Neural progenitor cell (in vitro differentiated cells): ENCODE results near the gene PIP4K2B. TPM values are rescaled to one million over a fixed set of nuclear protein-coding genes. Genes with fewer than 3 reads are reported as not detected.

ENCODE experiments used
- DNase-seq: peaks from one replicate; pipeline ENCODE4 v3.0.0-alpha.2; 2016; ENCODE audit warnings: low spot score
- H2AFZ ChIP-seq: fragments of 200-600 bp; sonication (generic); replicated peaks from 2 replicates; pipeline ENCODE4 v1.6.1; 2016; ENCODE audit warnings: antibody characterized with exemption
- H3F3A ChIP-seq: fragments of 200-600 bp; sonication (generic); 2 replicates; pipeline ENCODE4 v1.6.1; 2016; ENCODE audit warnings: antibody characterized with exemption, low read depth
- H3K27ac ChIP-seq: fragments of 200-600 bp; sonication (generic); 2 replicates; pipeline ENCODE4 v1.5.1; 2016; ENCODE audit warnings: mild to moderate bottlenecking
- H3K27me3 ChIP-seq: fragments of 200-600 bp; sonication (generic); 2 replicates; pipeline ENCODE4 v1.6.1; 2016; ENCODE audit warnings: mild to moderate bottlenecking, moderate library complexity
- H3K36me3 ChIP-seq: fragments of 200-600 bp; sonication (generic); 2 replicates; pipeline ENCODE4 v1.5.1; 2016
- H3K4me1 ChIP-seq: fragments of 200-600 bp; sonication (generic); 2 replicates; pipeline ENCODE4 v1.6.1; 2016; ENCODE audit warnings: mixed run types
- H3K4me2 ChIP-seq: fragments of 200-600 bp; sonication (generic); 2 replicates; pipeline ENCODE4 v1.6.1; 2016
- H3K4me3 ChIP-seq: fragments of 200-600 bp; sonication (generic); 2 replicates; pipeline ENCODE4 v1.5.1; 2016
- H3K79me2 ChIP-seq: fragments of 200-600 bp; sonication (generic); 2 replicates; pipeline ENCODE4 v1.6.1; 2016; ENCODE audit warnings: low read depth
- H3K9ac ChIP-seq: fragments of 200-600 bp; sonication (generic); 2 replicates; pipeline ENCODE4 v1.6.1; 2016
- H3K9me3 ChIP-seq: fragments of 200-600 bp; sonication (generic); 2 replicates; pipeline ENCODE4 v1.5.1; 2016; ENCODE audit warnings: low read depth
- H4K20me1 ChIP-seq: fragments of 200-600 bp; sonication (generic); 2 replicates; pipeline ENCODE4 v1.6.1; 2016; ENCODE audit warnings: low read depth
- H3K27ac Mint-ChIP-seq: 3 replicates; pipeline ENCODE4 v1.8.0; 2021; ENCODE audit warnings: mixed read lengths
- H3K27me3 Mint-ChIP-seq: 2 replicates; pipeline ENCODE4 v1.8.0; 2022; ENCODE audit warnings: low read depth, mild to moderate bottlenecking, inconsistent platforms, moderate library complexity, mixed read lengths; ENCODE audit not compliant: insufficient read depth
- H3K36me3 Mint-ChIP-seq: 3 replicates; pipeline ENCODE4 v1.8.0; 2021; ENCODE audit warnings: mixed read lengths
- H3K4me1 Mint-ChIP-seq: 3 replicates; pipeline ENCODE4 v1.8.0; 2021; ENCODE audit warnings: mixed read lengths
- H3K4me3 Mint-ChIP-seq: 3 replicates; pipeline ENCODE4 v1.8.0; 2021; ENCODE audit warnings: mild to moderate bottlenecking, moderate library complexity, mixed read lengths
- H3K9me3 Mint-ChIP-seq: 3 replicates; pipeline ENCODE4 v1.8.0; 2020; ENCODE audit warnings: mixed read lengths
- CTCF ChIP-seq: fragments of 200-600 bp; sonication (generic); IDR thresholded peaks from 2 replicates; pipeline ENCODE4 v1.5.1; 2017; ENCODE audit warnings: antibody characterized with exemption, mild to moderate bottlenecking
- EZH2 ChIP-seq: fragments of 200-600 bp; sonication (generic); IDR thresholded peaks from 2 replicates; pipeline ENCODE4 v1.6.1; 2017; ENCODE audit warnings: antibody characterized with exemption, mild to moderate bottlenecking, moderate library complexity
- EZH2phosphoT487 ChIP-seq: fragments of 200-600 bp; sonication (generic); IDR thresholded peaks from 2 replicates; pipeline ENCODE4 v1.6.1; 2017; ENCODE audit warnings: antibody characterized with exemption
- total RNA-seq: library from RNA; depleted of rRNA; stranded (reverse); fragments of >200 nt; gene quantifications from 2 replicates; pipeline ENCODE4 v1.2.3, GENCODE V29; 2015; ENCODE audit warnings: low replicate concordance

The PIP4K2B gene
- 45.6 and 81.1 TPM in 2 replicates for total RNA-seq

DNA sequence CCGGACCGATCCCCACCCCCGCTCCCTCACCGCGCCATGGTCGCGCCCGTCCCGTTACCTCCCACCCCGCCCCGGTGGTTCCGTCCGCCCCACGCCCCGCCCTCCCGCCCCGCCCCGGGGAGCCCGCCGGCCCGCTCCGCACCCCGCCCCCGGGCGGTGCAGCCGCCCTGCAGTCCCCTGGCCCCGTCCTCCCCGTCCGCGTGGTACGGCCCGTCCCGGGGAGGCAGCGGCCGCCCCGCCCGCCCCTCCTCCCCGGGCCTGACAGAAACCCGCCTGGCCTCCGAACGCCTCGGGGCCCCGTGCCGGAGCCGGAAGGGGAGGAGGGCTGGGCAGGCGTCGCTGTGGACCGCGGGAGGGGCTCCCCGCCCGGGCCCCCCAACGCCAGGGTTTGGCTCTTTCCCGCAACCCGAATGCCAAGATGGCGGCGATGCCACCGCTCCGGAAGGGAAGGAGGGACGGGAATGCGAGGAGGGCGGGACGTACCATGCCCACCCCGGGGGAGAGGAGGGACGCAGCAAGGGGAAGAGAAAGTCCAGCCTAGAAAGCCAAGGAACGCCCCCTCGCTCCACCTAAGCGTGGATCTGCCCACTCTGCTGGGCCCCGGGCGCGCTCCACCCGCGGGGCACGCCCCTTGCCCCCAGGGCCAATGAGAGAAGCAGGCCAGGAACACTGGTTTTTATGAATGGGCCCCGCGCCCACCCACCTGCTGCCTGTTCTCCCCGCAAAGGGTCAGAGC is at the start of gene PIP4K2B:
Gene PIP4K2B, minus strand, starts transcription at position 56 of the 736 bp plus-strand sequence. CDS start 132 bp downstream, outside the sequence.
- H3K27me3 Mint-ChIP-seq, result peaks cover 6% of the 10 kb centered on the region
- peaks cover 29% of the 10 kb centered on the region for H3F3A ChIP-seq
- no peaks in the 10 kb centered on the region for H3K9me3 ChIP-seq
- H3K27ac Mint-ChIP-seq, result peak within 1 kb of the TSS; percentile 95
- H3K4me1 ChIP-seq, result peaks cover 16% of the 10 kb centered on the region
- peak within 1 kb of the TSS; percentile 97 for H3K4me3 Mint-ChIP-seq
- peaks cover 46% of the 10 kb centered on the region for H3K79me2 ChIP-seq
- H3K4me2 ChIP-seq, result peak within 1 kb of the TSS; percentile 90
- H3K4me3 ChIP-seq, result peak within 1 kb of the TSS; percentile 87
- peaks cover 36% of the 10 kb centered on the region for H3K36me3 Mint-ChIP-seq
- no peaks in the 10 kb centered on the region for H3K27me3 ChIP-seq
- H4K20me1 ChIP-seq, result peaks cover 42% of the 10 kb centered on the region
- no peaks in the 10 kb centered on the region for H3K9me3 Mint-ChIP-seq
- H3K36me3 ChIP-seq, result peaks cover 3% of the 10 kb centered on the region
- H2AFZ ChIP-seq, result peak within 1 kb of the TSS; percentile 66
- DNase-seq, result peak; percentile 98
- peak within 1 kb of the TSS; percentile 96 for H3K9ac ChIP-seq
- peak within 1 kb of the TSS; percentile 99 for H3K27ac ChIP-seq
- TF ChIP-seq EZH2 (no peak), EZH2phosphoT487 (no peak), CTCF (no peak)
- H3K4me1 Mint-ChIP-seq, result peaks cover 26% of the 10 kb centered on the region

DNA sequence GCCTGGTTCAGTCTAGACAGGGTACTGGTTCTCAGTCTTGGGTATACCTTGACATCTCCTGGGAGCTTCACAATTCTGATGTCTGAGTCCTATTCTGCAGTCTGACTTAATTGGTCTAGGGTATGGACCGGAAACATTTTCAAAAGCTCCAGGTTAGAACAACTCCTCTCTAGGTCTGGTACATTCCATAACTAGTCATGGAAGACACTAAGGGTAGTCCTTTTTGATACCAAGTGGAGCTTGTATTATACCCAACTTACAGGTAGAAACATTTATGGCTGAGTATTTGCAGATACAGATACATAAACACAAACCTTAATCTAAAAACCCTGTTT is 49.2 kb upstream of the PIP4K2B start:
- H3K4me3 ChIP-seq, result no peak overlapping the region
- DNase-seq, result no peak
- H3K9ac ChIP-seq, result no peak overlapping the region
- H3K4me2 ChIP-seq, result no peak overlapping the region
- peaks cover 36% of the 10 kb centered on the region for H3K36me3 ChIP-seq
- H3F3A ChIP-seq, result peaks cover 79% of the 10 kb centered on the region
- H3K4me1 ChIP-seq, result peaks cover 14% of the 10 kb centered on the region
- H4K20me1 ChIP-seq, result peaks cover 45% of the 10 kb centered on the region
- H3K4me3 Mint-ChIP-seq, result no peak overlapping the region
- peaks cover 35% of the 10 kb centered on the region for H3K4me1 Mint-ChIP-seq
- no peak overlapping the region for H2AFZ ChIP-seq
- peaks cover 5% of the 10 kb centered on the region for H3K27me3 Mint-ChIP-seq
- H3K79me2 ChIP-seq, result peaks cover 44% of the 10 kb centered on the region
- H3K27ac ChIP-seq, result no peak overlapping the region
- no peak for TF ChIP-seq EZH2
- TF ChIP-seq EZH2phosphoT487, result no peak
- TF ChIP-seq CTCF, result no peak
- no peaks in the 10 kb centered on the region for H3K9me3 Mint-ChIP-seq
- H3K36me3 Mint-ChIP-seq, result peaks cover 39% of the 10 kb centered on the region
- H3K9me3 ChIP-seq, result no peaks in the 10 kb centered on the region
- no peak overlapping the region for H3K27ac Mint-ChIP-seq
- no peaks in the 10 kb centered on the region for H3K27me3 ChIP-seq

GRCh38 chr17:38844261-38844757 is 45.0 kb upstream of the PIP4K2B start:
- H3K9me3 ChIP-seq, result no peaks in the 10 kb centered on the region
- no peak overlapping the region for H3K9ac ChIP-seq
- no peak overlapping the region for H3K4me3 ChIP-seq
- no peaks in the 10 kb centered on the region for H3K27me3 ChIP-seq
- H3K4me1 Mint-ChIP-seq, result peaks cover 3% of the 10 kb centered on the region
- H3K4me2 ChIP-seq, result no peak overlapping the region
- no peak for DNase-seq
- H3K36me3 Mint-ChIP-seq, result peaks cover 9% of the 10 kb centered on the region
- H3F3A ChIP-seq, result peaks cover 44% of the 10 kb centered on the region
- H3K36me3 ChIP-seq, result peaks cover 10% of the 10 kb centered on the region
- H4K20me1 ChIP-seq, result peaks cover 6% of the 10 kb centered on the region
- H3K27ac Mint-ChIP-seq, result no peak overlapping the region
- H3K4me3 Mint-ChIP-seq, result no peak overlapping the region
- H3K4me1 ChIP-seq, result no peaks in the 10 kb centered on the region
- H3K27ac ChIP-seq, result no peak overlapping the region
- peaks cover 2% of the 10 kb centered on the region for H3K79me2 ChIP-seq
- no peaks in the 10 kb centered on the region for H3K9me3 Mint-ChIP-seq
- no peak overlapping the region for H2AFZ ChIP-seq
- H3K27me3 Mint-ChIP-seq, result no peaks in the 10 kb centered on the region
- no peak for TF ChIP-seq CTCF
- TF ChIP-seq EZH2phosphoT487, result no peak
- no peak for TF ChIP-seq EZH2
